Dermis blood vessel endothelial cell (primary cell): ENCODE measurements around the gene VRTN. TPM values are rescaled to one million over a fixed set of nuclear protein-coding genes. Genes with fewer than 3 reads are reported as not detected.
"Not testable (repeated sequence)": the region's sequence is repeated elsewhere in the genome, so short reads cannot be mapped to it uniquely, and the experiment has no call there.

Source experiments
- DNase-seq: peaks from one replicate; pipeline ENCODE4 v3.0.0; 2010
- total RNA-seq: library from RNA; depleted of rRNA; stranded (reverse); fragments of >200 nt; gene quantifications from 2 replicates; pipeline ENCODE4 v1.2.3, GENCODE V29; 2014

Gene VRTN, protein sequence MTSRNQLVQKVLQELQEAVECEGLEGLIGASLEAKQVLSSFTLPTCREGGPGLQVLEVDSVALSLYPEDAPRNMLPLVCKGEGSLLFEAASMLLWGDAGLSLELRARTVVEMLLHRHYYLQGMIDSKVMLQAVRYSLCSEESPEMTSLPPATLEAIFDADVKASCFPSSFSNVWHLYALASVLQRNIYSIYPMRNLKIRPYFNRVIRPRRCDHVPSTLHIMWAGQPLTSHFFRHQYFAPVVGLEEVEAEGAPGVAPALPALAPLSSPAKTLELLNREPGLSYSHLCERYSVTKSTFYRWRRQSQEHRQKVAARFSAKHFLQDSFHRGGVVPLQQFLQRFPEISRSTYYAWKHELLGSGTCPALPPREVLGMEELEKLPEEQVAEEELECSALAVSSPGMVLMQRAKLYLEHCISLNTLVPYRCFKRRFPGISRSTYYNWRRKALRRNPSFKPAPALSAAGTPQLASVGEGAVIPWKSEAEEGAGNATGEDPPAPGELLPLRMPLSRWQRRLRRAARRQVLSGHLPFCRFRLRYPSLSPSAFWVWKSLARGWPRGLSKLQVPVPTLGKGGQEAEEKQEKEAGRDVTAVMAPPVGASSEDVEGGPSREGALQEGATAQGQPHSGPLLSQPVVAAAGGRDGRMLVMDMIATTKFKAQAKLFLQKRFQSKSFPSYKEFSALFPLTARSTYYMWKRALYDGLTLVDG
- total RNA-seq: not detected in 2 replicates

DNA sequence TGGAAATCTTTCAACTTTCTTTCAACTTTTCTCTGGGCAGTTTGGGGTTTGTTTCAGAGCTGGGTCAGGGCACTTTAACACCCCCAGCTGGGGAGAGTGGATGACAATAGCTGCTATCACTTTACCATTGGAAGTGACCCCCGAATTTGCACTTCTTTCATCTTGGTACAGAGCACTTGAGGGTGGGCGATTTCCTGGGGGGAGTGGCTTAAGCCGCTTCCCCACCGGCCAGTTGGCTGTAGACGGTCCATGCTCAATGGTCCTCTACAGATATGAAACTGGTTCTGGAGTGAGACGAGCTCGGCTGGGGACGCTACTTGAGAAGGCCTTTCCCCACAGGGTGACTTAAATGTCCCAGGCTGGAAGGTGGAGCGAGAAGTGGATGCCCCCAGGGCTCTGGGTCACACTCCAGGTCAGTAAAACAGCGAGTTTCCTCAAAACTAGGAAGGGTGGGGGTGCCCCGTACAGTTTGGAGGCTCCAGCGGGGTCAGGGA, at the start of gene VRTN:
Gene VRTN, plus strand, starts transcription at position 231 of the 494 bp plus-strand sequence. CDS start 8,313 bp downstream, outside the sequence.
- DNase-seq: no peak

DNA sequence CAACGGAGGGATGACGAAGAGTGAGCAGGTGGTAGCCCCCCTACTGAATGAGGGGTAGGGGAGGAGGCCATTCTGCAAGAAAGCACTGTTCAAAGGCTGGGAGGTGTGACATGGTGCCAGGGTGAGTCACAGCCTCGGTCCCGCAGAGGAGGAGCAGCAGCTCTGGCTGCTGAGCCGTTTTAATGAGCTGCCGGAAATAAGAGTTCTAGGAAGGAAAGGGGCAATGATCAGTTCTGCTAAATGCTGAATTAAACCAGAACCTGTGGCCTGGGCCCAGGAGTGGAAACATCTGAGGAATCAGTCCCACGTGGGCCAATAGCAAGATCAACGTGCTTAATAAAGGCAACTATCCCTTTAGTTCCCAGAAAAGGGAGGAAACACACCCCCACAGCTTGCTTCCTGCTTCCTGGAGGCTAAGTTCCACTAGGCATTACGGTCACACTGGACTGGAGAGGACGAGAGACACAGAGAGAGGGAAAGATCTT, 49.2 kb upstream of the VRTN start:
- DNase-seq: peak; percentile 88

DNA sequence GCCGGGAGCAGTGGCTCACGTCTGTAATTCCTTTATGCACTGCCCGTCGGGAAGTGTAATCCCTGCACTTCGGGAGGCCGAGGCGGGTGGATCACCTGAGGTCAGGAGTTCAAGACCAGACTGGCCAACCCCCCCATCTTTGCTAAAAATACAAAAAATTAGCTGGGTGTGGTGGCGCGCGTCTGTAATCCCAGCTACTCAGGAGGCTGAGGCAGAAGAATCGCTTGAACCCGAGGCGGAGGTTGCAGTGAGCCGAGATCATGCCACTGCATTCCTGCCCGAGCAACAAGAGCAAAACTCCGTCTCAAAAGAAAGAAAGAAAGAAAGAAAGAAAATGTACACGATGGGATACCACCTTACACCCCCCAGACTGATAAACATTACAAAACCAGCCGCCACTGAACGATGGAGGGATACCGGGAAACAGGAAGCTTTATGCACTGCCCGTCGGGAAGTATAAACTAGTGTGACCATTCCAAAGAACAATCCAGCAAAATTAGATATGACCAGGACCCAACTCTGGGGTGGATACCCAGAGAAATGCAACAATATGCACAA, 46.6 kb upstream of the VRTN start:
- no peak for DNase-seq

DNA sequence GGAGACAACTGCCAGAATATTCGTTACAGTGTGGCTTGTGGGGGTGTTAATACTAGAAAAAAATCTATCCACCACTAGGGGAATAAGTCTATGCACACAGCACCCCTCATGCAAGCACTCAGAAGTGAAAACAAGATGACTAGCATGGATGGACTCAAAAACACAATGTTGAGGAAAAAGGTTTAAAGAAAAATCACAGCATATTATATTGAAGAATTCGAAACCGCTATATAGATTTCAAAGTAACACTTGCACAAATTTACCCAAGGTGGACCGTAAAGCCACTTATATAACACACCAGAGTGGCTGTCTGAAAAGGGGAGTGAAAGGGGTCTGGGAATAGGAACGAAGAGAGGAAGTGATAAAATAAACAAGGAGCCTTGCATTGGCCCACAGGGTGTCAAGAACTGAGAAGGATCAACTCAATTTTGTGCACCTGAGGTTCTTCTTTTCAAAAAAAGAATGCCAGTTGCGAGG, 46.1 kb upstream of the VRTN start:
- peak; percentile 69 for DNase-seq

DNA sequence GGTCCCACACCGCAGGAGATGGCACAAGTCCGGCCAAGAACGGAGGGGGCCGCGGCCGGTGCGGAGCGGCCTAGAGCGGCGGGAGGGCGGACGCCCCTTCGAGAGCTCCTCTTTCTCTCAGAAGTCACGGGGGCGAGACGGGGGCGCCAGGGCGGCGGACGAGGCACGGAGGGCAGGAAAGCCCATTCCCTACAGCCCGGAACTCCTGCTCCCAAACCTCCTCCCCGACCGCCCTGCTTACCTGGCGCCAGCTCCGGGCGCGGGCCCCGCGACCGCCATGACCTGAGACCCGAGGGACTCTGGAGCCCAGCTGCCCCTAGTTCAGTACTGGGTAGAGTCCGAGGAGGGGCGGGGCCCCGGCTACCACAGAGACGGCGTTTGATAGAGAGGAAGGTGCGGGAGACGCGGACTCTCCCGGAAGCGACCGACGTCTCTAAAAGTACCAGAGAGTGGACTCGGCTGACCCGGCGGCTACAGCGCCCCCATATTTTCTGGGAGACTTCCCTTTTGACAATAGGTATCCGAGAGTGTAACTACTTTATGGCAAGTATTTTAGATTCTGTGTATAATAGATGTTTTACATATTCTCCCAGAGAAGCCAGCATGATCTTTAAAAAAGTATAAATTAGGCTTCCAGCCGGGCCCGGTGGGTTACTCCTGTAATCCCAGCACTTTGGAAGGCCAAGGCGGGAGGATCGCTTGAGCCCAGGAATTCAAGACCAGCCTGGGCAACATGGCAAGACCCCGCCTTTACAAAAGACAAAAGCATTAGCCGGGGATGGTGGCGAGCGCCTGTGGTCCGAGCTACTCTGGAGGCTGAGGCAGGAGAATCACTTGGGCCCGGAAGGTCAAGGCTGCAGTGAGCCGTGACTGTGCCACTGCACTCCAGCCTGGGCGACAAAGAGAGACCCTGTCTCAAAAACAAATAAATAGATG, 45.4 kb upstream of the VRTN start, which contains the start of gene ABCD4:
Gene ABCD4, minus strand, starts transcription at position 301 of the 936 bp plus-strand sequence. Its CDS starts 22 bp downstream, at position 279.
- DNase-seq: peak; percentile 94

DNA sequence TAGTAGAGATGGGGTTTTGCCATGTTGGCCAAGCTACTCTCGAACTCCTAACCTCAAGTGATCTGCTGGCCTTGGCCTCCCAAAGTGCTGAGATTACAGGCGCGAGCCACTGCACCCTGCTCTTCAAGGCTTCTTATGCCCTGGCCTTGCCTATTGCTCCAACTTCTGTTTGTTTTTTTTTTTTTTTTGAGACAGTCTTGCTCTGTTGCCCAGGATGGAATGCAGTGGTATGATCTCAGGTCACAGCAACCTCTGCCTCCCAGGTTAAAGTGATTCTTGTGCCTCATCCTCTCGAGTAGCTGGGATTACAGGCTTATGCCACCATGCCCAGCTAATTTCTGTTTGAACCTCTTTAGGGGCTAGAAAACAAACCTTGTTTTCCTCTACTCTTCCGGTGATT, 39.6 kb upstream of the VRTN start:
- DNase-seq: no peak

DNA sequence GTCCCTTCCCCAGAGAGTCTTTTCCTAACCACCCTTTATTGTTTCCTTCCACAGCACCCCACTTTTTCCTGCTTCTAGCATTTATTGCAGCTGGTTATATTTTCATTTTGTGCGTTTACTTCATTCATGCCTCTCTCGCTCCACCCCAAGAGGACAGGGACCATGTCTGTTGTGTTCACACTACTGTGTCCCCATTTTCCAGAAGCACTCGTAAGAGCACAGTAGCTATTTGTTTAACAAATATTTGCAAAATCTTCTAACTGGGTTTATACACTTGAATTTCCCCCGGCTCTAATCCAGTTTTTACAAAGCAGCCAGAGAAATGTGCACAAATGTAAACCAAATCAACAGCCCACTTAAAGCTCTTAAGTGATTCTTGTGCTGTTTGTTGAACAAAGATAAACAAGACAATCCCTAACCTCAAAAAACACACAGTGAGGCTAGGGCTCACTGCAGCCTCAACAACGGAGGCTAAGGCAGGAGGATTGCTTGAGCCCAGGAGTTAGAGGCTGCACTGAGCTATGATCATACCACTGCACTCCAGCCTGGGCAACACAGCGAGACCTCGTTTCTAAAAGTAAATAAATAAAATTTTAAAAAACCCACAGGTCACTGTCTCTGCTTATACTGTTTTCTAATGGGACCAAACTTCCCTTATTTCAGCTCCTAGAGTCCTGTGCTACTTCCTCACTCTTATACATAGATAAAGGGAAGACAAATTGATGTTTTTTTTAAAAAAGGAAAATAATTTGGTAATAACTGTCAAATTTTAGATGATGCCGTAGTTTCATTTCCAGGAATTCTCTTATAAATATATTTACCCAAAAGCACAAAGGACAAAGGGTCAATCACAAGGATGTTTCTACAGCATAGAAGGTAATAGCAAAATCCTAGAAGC, 38.9 kb upstream of the VRTN start:
- DNase-seq: no peak

DNA sequence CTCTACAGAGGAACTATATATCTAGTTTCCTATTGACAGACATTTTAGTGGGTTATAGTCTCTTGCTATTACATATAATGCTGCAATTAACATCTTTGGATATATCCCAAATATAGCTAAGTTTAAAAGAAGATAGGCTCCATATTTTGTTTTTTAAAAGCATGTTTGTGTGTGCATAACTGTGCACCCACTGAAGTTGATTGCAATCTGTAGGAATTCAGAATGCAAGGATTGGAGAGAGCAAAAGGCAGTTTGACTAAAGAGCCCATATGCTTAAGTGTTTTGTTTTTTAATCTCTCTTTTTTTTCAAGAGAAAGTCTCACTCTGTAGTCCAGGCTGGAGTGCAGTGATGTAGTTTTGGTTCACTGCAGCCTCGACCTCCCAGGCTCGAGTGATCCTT, 36.1 kb upstream of the VRTN start:
- no peak for DNase-seq

DNA sequence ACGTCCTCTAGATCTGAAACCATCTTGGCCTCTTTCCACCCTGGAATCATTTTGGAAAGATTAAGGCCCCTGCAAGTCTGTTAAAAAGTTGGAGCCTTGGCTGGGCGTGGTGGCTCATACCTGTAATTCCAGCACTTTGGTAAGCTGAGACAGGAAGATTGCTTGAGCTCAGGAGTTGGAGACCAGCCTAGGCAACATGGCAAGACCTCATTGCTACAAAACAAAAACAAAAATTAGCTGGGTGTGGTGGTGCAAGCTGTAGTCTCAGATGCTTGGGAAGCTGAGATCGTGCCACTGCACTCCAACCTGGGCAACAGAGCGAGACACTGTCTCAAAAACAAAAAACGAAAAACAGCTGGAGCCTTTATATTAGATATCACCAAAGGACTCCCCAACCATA, 34.7 kb upstream of the VRTN start:
- DNase-seq: no peak

DNA sequence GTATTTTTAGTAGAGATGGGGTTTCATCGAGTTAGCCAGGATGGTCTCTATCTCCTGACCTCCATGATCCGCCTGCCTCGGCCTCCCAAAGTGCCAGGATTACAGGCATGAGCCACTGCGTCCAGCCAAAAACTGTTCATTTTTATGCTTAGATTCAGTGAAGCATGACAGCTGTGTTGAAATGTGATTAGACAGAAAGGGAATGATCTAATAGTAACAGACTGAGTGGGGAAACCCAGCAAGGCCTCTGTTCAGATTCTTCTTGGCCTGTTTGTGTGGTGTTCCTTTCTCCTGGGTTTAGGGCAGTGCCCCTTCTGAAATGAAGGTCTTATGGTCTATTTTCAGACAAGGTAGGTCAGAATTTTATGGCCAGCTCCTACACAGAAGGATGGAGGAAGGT, 33.7 kb upstream of the VRTN start:
- no peak for DNase-seq

DNA sequence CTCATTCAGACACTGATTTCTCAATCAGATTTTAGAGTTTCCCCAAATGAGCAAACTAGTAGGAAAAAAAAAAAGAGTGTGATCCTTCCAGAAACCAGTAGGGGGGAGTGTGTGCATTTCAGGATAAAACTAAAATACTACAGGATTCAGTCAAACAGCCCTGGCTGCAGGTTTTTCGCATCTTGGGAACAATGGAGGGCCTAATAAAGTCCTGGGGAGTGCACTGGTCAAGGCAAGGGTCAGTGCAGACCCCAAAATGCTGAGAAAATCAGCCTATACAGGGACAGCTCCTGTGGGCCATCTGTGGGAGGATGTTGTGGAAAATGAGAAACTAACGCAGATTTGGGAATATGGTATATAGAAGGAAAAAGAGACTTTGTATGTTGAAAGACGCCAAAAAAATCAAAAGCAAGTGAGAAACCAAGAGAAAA, 23.3 kb upstream of the VRTN start:
- peak; percentile 57 for DNase-seq

DNA sequence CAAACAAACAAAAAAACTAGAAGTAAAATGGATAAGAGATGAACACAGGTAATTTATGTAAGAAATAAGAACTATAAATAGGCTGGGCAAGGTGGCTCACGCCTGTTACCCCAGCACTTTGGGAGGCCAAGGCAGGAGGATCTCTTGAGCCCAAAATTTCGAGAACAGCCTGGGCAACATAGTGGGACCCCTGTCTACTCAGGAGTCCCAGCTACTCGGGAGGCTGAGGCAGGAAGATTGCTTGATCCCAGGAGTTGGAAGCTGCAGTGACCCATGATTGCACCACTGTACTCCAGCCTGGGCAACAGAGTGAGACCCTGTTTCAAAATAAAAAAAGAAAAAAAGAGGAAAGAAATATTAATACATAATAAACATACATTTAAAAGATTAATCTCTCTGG, 22.8 kb upstream of the VRTN start:
- no peak for DNase-seq

DNA sequence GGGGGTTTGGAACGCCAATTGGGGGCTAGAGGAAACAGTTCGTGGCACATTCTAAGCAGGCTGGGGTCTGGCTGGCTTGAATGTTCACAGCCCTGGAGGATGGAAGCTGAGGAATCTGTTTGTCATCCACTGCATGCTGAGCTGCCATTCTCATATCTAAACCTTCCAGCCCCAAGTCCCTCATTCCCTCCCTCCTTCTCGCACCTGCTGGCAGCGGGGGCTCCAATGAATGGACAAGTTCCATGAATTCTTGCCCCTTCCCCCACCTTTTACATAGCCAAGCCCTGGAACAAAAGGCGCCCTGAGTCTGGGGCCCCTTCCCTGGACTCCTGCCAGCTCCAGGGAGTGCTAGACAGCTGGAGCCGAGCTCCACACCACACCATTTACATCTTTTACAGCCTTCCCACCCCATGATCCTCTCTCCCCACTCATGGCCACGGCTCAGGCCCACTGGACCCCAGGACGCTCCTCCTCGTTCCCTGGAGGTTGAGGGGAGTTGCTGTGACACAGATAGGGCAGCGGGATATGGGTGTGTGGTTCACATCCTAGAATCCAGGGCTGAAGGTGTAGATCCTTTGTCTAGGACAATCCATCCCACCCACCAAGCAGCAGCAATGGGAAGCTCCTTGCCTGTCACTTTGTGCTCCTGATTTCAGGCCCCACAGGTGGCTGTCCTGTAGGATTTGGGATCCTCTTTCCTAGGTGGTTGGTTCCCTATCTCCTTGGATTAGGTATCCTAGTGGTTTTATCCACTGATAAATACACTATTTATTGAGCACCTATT, 21.7 kb upstream of the VRTN start:
- DNase-seq: peak; percentile 5

DNA sequence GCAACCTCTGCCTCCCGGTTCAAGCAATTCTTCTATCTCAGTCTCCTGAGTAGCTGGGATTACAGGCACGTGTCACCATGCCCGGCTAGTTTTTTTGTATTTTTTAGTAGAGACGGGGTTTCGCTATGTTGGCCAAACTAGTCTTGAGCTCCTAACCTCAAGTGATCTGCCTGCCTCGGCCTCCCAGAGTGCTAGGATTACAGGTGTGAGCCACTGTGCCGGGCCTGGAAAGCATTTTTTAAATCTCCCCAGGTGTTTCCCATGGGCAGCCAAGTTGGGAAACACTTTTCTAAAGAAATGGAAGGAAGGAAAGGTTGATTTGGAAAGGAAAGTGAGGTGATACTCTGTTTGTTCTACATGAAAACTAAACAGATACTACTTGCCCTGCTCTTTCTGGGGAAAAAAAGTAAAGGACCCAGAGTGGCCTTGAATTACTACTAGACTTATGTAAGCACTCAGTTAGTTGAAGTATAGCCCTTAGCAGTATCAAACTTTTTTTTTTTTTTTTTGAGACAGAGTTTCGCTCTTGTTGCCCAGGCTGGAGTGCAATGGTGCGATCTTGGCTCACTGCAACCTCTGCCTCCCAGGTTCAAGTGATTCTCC, 18.2 kb upstream of the VRTN start:
- not testable (repeated sequence) for DNase-seq

DNA sequence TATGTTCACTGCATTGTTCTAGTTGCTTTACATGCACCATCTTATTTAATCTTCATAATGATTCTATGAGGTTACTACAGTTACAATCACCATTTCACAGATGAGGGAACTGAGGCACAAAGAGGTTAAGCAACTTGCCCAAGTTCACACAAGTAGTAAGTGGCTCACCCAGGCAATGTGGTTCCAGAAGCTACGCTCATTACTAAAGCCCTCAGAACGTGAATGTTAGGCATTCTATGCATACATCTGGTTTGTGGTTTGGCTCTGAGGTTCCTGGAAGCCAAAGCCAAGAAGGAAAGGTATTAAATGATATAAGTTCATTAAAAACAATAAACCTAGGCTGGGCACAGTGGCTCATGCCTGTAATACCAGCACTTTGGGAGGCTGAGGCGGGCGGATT, 14.4 kb upstream of the VRTN start:
- no peak for DNase-seq

DNA sequence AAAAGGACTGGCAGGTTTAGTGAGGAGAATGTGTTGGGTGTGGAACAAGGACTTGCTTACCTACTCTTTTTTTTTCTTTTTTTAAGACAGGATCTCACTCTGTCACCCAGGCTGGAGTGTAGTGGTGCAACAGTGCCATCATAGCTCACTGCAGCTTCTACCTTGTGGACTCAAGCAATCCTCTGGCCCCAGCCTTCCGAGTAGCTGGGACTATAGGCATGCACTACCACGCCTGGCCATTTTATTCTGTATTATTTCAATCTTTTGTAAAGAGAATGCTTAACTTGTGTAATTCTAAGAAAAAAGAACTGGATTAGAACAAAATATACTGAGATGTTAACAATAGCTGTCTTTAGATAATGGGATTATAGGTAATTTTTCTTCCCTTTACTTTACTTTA, 1.9 kb upstream of the VRTN start:
- DNase-seq: no peak

DNA sequence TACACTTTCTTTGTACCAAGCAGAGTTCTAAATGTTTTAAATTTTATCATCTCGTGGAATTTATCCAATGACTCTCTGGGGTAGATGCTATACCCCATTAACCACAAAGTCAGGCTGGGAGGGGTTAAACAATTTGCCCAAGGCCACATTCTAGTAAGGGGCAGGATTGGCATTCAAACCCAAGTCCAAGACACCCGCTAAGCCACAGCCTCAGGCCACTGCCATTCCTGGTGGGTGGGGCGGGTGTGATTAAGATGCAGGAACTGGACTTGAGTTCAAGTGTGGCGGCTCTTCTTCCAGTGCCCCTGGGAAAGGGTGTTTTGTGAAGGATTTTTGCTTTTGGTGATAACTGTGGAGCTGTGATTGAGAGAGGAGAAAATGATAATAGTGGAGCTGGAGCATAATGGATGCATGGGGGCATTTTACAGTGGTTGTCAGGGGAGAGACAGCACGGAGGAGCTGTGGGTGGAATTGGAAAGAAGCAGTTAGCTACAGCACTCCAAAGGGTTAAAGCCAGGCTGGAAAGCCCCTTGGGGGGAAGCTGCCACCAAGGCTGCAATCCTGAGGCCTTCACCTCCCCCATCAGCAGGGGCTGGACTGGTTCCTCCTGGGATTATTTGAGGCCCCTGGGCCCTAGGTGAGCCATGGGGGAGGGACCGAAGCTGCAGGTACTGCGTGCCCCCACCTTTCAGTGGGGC, 1.0 kb upstream of the VRTN start:
- DNase-seq: no peak

DNA sequence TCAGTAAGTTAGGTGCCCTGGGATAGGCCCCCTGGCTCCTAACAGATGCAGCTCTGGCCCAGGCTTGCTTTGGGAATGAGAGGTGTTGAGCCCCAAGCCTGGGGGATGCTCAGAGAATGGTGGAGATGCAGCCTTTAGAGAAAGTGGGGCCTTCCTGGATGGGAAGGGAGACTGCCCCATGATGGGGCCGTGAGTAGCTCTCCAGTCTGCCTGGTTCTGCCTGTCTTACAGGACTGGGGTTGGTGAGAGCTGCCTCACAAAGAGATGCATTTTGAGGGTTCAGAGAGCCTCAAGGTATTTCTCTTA, 523 bp upstream of the VRTN start:
- no peak for DNase-seq
